Activated CD4-positive, alpha-beta T cell treated with anti-CD3 and anti-CD28 coated beads, Interleukin-2, amount 10 ng/mL, durations not matched to agents 24 days and 14 days (primary cell): Measurements from ENCODE around the gene TAF4. TPM values are rescaled to one million over a fixed set of nuclear protein-coding genes. Genes with fewer than 3 reads are reported as not detected.
"Not testable (repeated sequence)": the region's sequence is repeated elsewhere in the genome, so short reads cannot be mapped to it uniquely, and the experiment has no call there.

Experiments
- DNase-seq: peaks from one replicate; pipeline ENCODE4 v3.0.0; 2022
- H3K27ac Mint-ChIP-seq: one replicate; pipeline ENCODE4 v1.8.0; 2022; ENCODE audit warnings: mild to moderate bottlenecking, mixed read lengths
- H3K27me3 Mint-ChIP-seq: one replicate; pipeline ENCODE4 v1.8.0; 2022; ENCODE audit warnings: mixed read lengths
- H3K36me3 Mint-ChIP-seq: one replicate; pipeline ENCODE4 v1.8.0; 2022; ENCODE audit warnings: low read depth, mild to moderate bottlenecking, mixed read lengths
- H3K4me1 Mint-ChIP-seq: one replicate; pipeline ENCODE4 v1.8.0; 2021; ENCODE audit warnings: mixed read lengths
- H3K4me3 Mint-ChIP-seq: one replicate; pipeline ENCODE4 v1.8.0; 2022; ENCODE audit warnings: mild to moderate bottlenecking, moderate library complexity, mixed read lengths
- H3K9me3 Mint-ChIP-seq: one replicate; pipeline ENCODE4 v1.8.0; 2021; ENCODE audit warnings: mixed read lengths
- intact Hi-C: fragments of 100-400 bp; cut with micrococcal nuclease; formaldehyde crosslinking; loops from one replicate; pipeline ENCODE4 v1.15.1; 2023
- total RNA-seq: library from RNA; stranded (reverse); gene quantifications from 2 replicates; pipeline ENCODE4 v1.2.3, GENCODE V29; 2022

The TAF4 gene
- total RNA-seq, 1 donor from 2014 or later = 25.6 TPM

- intact Hi-C loops = no loop called here
- peak; percentile 60 for DNase-seq
- peaks cover 7% of the 10 kb centered on the region for H3K9me3 Mint-ChIP-seq
- no peak overlapping the region for H3K27ac Mint-ChIP-seq
- no peaks in the 10 kb centered on the region for H3K4me1 Mint-ChIP-seq
- no peaks in the 10 kb centered on the region for H3K27me3 Mint-ChIP-seq
- H3K4me3 Mint-ChIP-seq = no peak overlapping the region
- no peaks in the 10 kb centered on the region for H3K36me3 Mint-ChIP-seq
Observed at GRCh38 chr20:62088258-62089127, 22.8 kb upstream of the TAF4 start.

DNA sequence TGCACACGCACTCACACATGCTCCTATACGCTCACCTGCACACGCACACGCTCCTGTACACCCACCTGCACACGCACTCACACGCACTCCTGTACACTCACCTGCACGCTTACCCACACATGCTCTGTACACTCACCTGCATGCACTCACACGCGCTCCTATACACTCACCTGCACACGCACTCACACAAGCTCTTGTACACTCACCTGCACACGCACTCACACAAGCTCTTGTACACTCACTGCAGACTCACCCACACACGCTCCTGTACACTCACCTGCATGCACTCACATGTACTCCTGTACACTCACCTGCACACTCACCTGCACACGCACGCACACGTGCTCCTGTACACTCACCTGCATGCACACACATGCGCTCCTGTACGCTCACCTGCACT is 22.0 kb upstream of the TAF4 start:
- DNase-seq = no peak
- no peaks in the 10 kb centered on the region for H3K36me3 Mint-ChIP-seq
- no peak overlapping the region for H3K4me3 Mint-ChIP-seq
- H3K27me3 Mint-ChIP-seq = no peaks in the 10 kb centered on the region
- no peaks in the 10 kb centered on the region for H3K4me1 Mint-ChIP-seq
- intact Hi-C loops = no loop called here
- no peak overlapping the region for H3K27ac Mint-ChIP-seq
- peaks cover 7% of the 10 kb centered on the region for H3K9me3 Mint-ChIP-seq

- H3K27me3 Mint-ChIP-seq = no peaks in the 10 kb centered on the region
- no peak overlapping the region for H3K27ac Mint-ChIP-seq
- H3K4me1 Mint-ChIP-seq = no peaks in the 10 kb centered on the region
- no peak for DNase-seq
- intact Hi-C loops = no loop called here
- H3K36me3 Mint-ChIP-seq = no peaks in the 10 kb centered on the region
- peaks cover 7% of the 10 kb centered on the region for H3K9me3 Mint-ChIP-seq
- no peak overlapping the region for H3K4me3 Mint-ChIP-seq
Observed at GRCh38 chr20:62087227-62087626, 21.5 kb upstream of the TAF4 start.

GRCh38 chr20:62085206-62085605 is 19.5 kb upstream of the TAF4 start:
- intact Hi-C loops = no loop called here
- Mint-ChIP-seq H3K27me3 (no peaks in the 10 kb centered on the region), H3K27ac (no peak overlapping the region), H3K36me3 (no peaks in the 10 kb centered on the region), H3K4me1 (no peaks in the 10 kb centered on the region), H3K9me3 (peaks cover 4% of the 10 kb centered on the region), H3K4me3 (no peak overlapping the region)
- DNase-seq = no peak

DNA sequence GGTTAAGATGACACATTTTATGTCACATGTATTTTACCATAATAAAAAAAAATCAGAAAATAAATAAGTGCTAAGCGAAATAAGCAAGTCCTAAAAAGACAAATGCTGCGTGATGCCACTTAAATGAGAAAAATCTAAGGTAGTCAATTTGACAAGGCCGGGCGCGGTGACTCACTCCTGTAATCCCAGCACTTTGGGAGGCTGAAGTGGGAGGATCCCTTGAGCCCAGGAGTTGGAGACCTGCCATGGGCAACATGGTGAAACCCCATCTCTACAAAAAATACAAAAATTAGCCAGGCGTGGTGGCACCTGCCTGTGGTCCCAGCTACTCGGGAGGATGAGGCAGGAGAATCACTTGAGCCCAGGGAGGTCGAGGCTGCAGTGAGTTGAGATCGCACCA is 18.5 kb upstream of the TAF4 start:
- H3K4me1 Mint-ChIP-seq, H3K4me3 Mint-ChIP-seq, DNase-seq, H3K27me3 Mint-ChIP-seq, intact Hi-C loops, H3K36me3 Mint-ChIP-seq, H3K9me3 Mint-ChIP-seq, H3K27ac Mint-ChIP-seq: not testable (repeated sequence)

- Mint-ChIP-seq H3K27me3 (no peaks in the 10 kb centered on the region), H3K27ac (no peak overlapping the region), H3K4me3 (no peak overlapping the region), H3K9me3 (peaks cover 7% of the 10 kb centered on the region), H3K36me3 (no peaks in the 10 kb centered on the region), H3K4me1 (no peaks in the 10 kb centered on the region)
- intact Hi-C loops = no loop called here
- no peak for DNase-seq
Observed at GRCh38 chr20:62083312-62083711, 17.6 kb upstream of the TAF4 start.

DNA sequence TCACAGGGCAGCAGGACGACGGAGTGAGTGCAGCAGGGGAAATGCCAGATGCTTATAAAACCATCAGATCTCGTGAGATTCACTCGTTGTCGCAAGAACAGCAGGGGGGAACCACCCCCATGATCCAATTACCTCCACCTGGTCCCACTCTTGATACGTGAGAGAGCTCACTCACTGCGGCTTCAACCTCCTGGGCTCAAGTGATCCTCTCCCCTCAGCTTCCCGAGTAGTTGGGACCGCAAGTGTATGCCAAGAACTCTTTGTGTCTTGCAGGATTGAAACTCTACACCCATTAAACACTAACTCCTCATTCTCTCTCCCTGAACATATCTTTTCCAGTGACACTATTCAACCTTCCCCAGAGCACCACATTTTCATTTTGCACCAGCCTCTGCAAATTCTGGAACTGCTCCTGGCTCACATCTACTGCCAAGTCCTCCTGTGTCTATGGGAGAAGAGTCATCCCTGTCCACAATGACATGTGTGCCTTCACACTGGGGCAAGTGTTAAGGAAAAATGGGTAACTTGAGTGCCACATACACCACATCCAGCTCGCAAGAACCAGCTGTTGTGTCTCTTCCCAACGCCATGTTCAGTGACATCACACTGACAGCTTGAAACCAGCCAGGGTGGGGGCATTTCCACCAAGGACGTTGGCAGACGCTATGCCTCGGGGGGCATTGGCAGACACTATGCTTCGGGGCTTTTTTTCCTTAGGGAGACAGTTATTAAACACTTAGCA is 14.7 kb upstream of the TAF4 start:
- Mint-ChIP-seq H3K27ac (no peak overlapping the region), H3K4me1 (no peaks in the 10 kb centered on the region), H3K9me3 (peaks cover 16% of the 10 kb centered on the region), H3K4me3 (no peak overlapping the region), H3K36me3 (peaks cover 3% of the 10 kb centered on the region), H3K27me3 (no peaks in the 10 kb centered on the region)
- intact Hi-C loops = no loop called here
- no peak for DNase-seq

DNA sequence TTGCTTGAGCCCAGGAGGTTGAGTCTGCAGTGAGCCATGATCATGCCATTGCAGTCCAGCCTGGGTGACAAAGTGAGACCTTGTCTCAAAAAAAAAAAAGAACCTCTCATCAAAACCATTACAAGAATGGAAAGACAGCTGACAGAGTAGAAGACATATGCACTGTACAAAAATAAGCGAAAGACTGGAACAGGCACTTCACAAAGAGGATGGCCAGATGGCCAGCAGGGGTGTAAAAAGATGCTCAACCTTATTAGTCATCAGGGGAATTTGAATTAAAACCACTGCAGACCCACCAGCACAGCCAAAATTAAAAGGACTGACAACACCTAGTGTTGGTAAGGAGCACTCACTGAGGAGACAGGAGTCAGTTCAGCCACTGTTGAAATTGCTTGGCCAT is 13.5 kb upstream of the TAF4 start:
- Mint-ChIP-seq H3K27ac (no peak overlapping the region), H3K9me3 (peaks cover 19% of the 10 kb centered on the region)
- no peak for DNase-seq

DNA sequence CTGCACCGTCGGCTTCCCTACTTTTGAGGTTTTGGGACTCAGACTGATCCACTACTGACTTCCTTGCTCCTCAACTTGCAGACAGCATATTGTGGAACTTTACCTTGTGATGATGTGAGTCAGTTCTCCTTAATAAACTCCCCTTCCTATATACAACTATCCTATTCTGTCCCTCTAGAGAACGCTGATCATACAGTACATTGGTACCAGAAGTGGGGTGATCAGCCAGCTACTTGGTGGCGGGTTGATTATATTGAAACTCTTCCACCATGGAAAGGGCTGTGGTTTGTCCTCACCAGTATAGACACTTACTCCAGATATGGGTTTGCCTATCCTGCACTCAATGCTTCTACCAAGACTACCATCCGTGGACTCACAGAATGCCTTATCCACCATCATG is 7.6 kb upstream of the TAF4 start:
- Mint-ChIP-seq H3K27me3 (peaks cover 3% of the 10 kb centered on the region), H3K27ac (no peak overlapping the region), H3K9me3 (peaks cover 16% of the 10 kb centered on the region), H3K36me3 (peaks cover 4% of the 10 kb centered on the region), H3K4me3 (no peak overlapping the region), H3K4me1 (no peaks in the 10 kb centered on the region)
- intact Hi-C loops = no loop called here
- DNase-seq = no peak

More for the DNA sequence above, 13.5 kb upstream of the TAF4 start:
- Mint-ChIP-seq H3K4me1 (no peaks in the 10 kb centered on the region), H3K27me3 (no peaks in the 10 kb centered on the region), H3K36me3 (peaks cover 4% of the 10 kb centered on the region), H3K4me3 (no peak overlapping the region)
- intact Hi-C loops = no loop called here

DNA sequence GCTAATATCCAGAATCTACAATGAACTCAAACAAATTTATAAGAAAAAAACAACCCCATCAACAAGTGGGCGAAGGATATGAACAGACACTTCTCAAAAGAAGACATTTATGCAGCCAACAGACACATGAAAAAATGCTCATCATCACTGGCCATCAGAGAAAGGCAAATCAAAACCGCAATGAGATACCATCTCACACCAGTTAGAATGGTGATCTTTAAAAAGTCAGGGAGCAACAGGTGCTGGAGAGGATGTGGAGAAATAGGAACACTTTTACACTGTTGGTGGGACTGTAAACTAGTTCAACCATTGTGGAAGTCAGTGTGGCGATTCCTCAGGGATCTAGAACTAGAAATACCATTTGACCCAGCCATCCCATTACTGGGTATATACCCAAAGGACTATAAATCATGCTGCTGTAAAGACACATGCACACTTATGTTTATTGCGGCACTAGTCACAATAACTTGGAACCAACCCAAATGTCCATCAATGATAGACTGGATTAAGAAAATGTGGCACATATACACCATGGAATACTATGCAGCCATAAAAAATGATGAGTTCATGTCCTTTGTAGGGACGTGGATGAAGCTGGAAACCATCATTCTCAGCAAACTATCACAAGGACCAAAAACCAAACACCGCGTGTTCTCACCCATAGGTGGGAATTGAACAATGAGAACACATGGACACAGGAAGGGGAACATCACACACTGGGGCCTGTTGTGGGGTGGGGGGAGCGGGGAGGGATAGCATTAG is 6.2 kb upstream of the TAF4 start:
- H3K4me3 Mint-ChIP-seq, DNase-seq, H3K27me3 Mint-ChIP-seq, H3K27ac Mint-ChIP-seq, intact Hi-C loops, H3K36me3 Mint-ChIP-seq: not testable (repeated sequence)
- H3K9me3 Mint-ChIP-seq = peaks cover 12% of the 10 kb centered on the region
- peaks cover 11% of the 10 kb centered on the region for H3K4me1 Mint-ChIP-seq

DNA sequence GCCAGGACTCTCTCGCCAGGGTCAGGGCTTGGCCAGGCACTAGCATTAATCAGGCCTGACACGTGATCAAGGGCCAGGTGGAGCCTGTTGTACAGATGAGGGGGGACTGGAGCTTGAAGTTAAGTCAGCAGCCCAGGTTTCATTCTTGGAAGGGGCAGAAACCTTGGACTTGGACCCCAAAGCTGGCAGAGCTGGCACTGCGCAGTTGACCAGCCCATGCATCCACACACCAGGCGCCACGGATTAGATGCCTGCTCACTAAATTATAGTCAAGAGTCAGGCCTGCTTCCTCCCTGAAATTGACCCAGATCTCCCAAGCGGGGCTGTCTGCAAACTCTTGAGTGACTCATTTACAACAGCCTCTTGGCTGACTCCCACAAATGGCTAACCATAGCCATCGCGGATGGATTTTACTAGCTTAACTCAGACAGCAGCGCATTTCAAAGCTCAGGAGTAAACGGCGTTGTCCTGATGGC is 4.1 kb upstream of the TAF4 start:
- peaks cover 4% of the 10 kb centered on the region for H3K9me3 Mint-ChIP-seq

GRCh38 chr20:62068997-62069396 is 3.3 kb upstream of the TAF4 start:
- Mint-ChIP-seq H3K27me3 (peaks cover 3% of the 10 kb centered on the region), H3K36me3 (peaks cover 3% of the 10 kb centered on the region), H3K4me1 (peaks cover 16% of the 10 kb centered on the region), H3K27ac (no peak overlapping the region), H3K9me3 (peaks cover 4% of the 10 kb centered on the region), H3K4me3 (no peak overlapping the region)
- no peak for DNase-seq
- intact Hi-C loops = no loop called here

More for the DNA sequence above, 4.1 kb upstream of the TAF4 start:
- H3K27ac Mint-ChIP-seq = no peak overlapping the region
- DNase-seq = no peak
- H3K4me3 Mint-ChIP-seq = no peak overlapping the region
- intact Hi-C loops = no loop called here
- peaks cover 3% of the 10 kb centered on the region for H3K27me3 Mint-ChIP-seq
- H3K36me3 Mint-ChIP-seq = peaks cover 1% of the 10 kb centered on the region
- H3K4me1 Mint-ChIP-seq = peaks cover 15% of the 10 kb centered on the region

DNA sequence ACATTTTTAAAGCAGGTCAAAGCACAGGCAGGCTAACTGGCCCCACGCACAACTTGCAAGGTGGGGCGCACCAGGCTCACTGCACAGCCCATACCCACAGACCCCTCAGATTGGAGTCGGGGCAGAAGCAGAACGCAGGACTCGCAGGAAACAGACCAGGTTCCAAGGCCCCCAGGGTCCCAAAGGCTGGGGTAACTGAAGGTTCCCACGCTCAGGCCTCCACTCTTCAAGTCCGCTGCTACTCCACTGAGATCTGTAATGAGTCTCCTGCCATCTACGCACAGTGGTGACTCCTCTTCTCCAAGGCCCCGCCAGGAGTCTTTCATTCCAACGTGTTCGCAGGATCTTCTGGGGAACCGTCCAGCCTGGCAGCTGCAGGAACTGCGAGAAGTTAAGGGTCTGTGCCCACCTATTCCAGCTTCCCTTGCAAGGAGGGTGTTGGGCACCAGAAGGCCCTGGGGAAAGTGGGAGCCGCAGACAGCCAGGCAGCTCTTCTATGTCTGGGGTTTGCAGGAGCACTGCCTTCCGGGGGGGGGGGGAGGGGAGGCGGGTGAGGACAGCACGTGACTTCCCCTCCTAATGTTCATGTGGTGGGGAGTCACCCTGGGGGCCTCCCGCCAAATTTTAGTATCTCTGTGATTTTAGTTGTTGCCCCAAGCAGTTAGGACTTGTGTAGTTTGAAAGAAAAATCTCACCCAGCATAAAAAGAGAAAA is 2.0 kb upstream of the TAF4 start:
- H3K27me3 Mint-ChIP-seq = peaks cover 3% of the 10 kb centered on the region
- peaks cover 22% of the 10 kb centered on the region for H3K4me1 Mint-ChIP-seq
- no peak for DNase-seq
- peaks cover 4% of the 10 kb centered on the region for H3K36me3 Mint-ChIP-seq
- peak overlapping the region; percentile 29 for H3K27ac Mint-ChIP-seq
- no peaks in the 10 kb centered on the region for H3K9me3 Mint-ChIP-seq
- intact Hi-C loops = loop anchor here (2.0 kb wide), 1 partner anchor 75 kb away; the partner anchor contains the start of genes PSMA7 and SS18L1
- H3K4me3 Mint-ChIP-seq = peak overlapping the region; percentile 88
